Measurements from ENCODE around the gene SEC23A.
"Not testable (repeated sequence)": the region's sequence is repeated elsewhere in the genome, so short reads cannot be mapped to it uniquely, and the experiment has no call there.

SEC23A gene

DNA sequence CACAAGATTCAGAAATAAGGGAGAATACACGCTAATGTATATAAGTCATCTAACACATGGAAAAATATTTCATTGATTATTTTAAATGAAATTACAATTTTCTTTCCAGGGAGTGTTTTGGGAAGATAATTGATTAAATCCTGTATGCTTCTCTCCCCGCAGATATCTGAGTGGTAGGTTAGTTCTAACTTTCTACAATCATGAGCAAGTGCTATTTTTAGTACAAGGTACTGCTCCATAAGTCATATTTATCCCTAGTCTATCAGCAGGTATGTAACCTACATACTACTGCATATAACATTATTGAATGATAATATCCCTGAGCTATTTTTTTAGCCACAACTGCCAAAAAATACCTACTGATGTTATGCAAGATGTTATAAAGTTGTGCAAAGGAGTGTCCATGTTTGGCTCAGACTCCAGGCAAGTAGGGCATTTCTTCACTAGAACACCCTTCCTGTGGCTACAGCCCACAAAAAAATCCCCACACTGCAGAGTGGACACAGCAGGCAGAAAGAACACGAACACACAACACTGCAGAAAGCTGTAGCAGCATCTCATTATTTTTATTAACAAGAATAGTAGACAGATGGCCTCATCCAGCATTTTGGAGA is 87.0 kb downstream of the SEC23A start:
- Histone ChIP-seq H3K79me2 (ENCODE audit: control insufficient read depth, insufficient read depth, low read length, unreplicated experiment) (no peaks in the 10 kb centered on the region), H3K27me3 (ENCODE audit: insufficient read depth, low read length) (no peaks in the 10 kb centered on the region), H3K4me1 (ENCODE audit: control insufficient read depth, insufficient read depth, low read length, unreplicated experiment) (no peaks in the 10 kb centered on the region), H3K4me3 (ENCODE audit: low read depth, low read length) (no peak overlapping the region), H2AFZ (ENCODE audit: low read length, unreplicated experiment) (no peak overlapping the region), H3K36me3 (ENCODE audit: insufficient read depth, low read length) (no peaks in the 10 kb centered on the region), H3K27ac (ENCODE audit: low read depth, low read length) (no peak overlapping the region)

- no peaks in the 10 kb centered on the region for H3K4me1 ChIP-seq (ENCODE audit: control insufficient read depth, insufficient read depth, low read length, unreplicated experiment)
- no peaks in the 10 kb centered on the region for H3K36me3 ChIP-seq (ENCODE audit: insufficient read depth, low read length)
- H3K79me2 ChIP-seq (ENCODE audit: control insufficient read depth, insufficient read depth, low read length, unreplicated experiment) = no peaks in the 10 kb centered on the region
- no peak overlapping the region for H3K4me3 ChIP-seq (ENCODE audit: low read depth, low read length)
- no peak overlapping the region for H2AFZ ChIP-seq (ENCODE audit: low read length, unreplicated experiment)
- H3K27me3 ChIP-seq (ENCODE audit: insufficient read depth, low read length) = no peaks in the 10 kb centered on the region
- no peak overlapping the region for H3K27ac ChIP-seq (ENCODE audit: low read depth, low read length)
Measured at GRCh38 chr14:39015360-39015961, 87.6 kb downstream of the SEC23A start.

- H3K36me3 ChIP-seq (ENCODE audit: insufficient read depth, low read length) = no peaks in the 10 kb centered on the region
- no peaks in the 10 kb centered on the region for H3K4me1 ChIP-seq (ENCODE audit: control insufficient read depth, insufficient read depth, low read length, unreplicated experiment)
- no peaks in the 10 kb centered on the region for H3K27me3 ChIP-seq (ENCODE audit: insufficient read depth, low read length)
- H3K4me3 ChIP-seq (ENCODE audit: low read depth, low read length) = no peak overlapping the region
- no peaks in the 10 kb centered on the region for H3K79me2 ChIP-seq (ENCODE audit: control insufficient read depth, insufficient read depth, low read length, unreplicated experiment)
- no peak overlapping the region for H2AFZ ChIP-seq (ENCODE audit: low read length, unreplicated experiment)
- no peak overlapping the region for H3K27ac ChIP-seq (ENCODE audit: low read depth, low read length)
Measured at GRCh38 chr14:39014460-39014859, 88.6 kb downstream of the SEC23A start.

DNA sequence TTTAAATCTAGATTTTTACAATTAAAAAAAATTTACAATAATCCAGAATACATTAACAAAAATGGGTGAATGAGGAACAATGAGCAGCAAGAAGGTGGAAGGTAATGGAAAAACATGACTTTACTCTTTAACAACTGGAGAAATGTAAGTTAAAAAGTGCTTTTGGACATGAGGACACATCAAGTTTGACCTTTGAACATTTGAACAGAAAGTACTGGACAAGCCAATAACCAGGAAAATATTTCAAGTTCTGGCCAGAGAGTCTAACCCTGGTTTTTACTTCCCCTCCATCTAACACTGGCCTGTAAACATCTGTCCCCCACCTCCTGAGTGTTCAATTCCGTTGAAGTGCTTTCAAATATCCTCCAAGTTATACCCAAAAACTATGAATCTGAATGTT is 94.1 kb downstream of the SEC23A start:
- H3K4me1 ChIP-seq (ENCODE audit: control insufficient read depth, insufficient read depth, low read length, unreplicated experiment); H2AFZ ChIP-seq (ENCODE audit: low read length, unreplicated experiment); H3K36me3 ChIP-seq (ENCODE audit: insufficient read depth, low read length); H3K27ac ChIP-seq (ENCODE audit: low read depth, low read length); H3K4me3 ChIP-seq (ENCODE audit: low read depth, low read length); H3K27me3 ChIP-seq (ENCODE audit: insufficient read depth, low read length); H3K79me2 ChIP-seq (ENCODE audit: control insufficient read depth, insufficient read depth, low read length, unreplicated experiment): not testable (repeated sequence)

GRCh38 chr14:39006721-39007410 is 96.2 kb downstream of the SEC23A start:
- H2AFZ ChIP-seq (ENCODE audit: low read length, unreplicated experiment) = no peak overlapping the region
- H3K79me2 ChIP-seq (ENCODE audit: control insufficient read depth, insufficient read depth, low read length, unreplicated experiment) = no peaks in the 10 kb centered on the region
- H3K36me3 ChIP-seq (ENCODE audit: insufficient read depth, low read length) = peaks cover 3% of the 10 kb centered on the region; the same call in 1 of the 2 replicates
- H3K4me3 ChIP-seq (ENCODE audit: low read depth, low read length) = no peak overlapping the region
- no peaks in the 10 kb centered on the region for H3K27me3 ChIP-seq (ENCODE audit: insufficient read depth, low read length)
- H3K4me1 ChIP-seq (ENCODE audit: control insufficient read depth, insufficient read depth, low read length, unreplicated experiment) = peaks cover 3% of the 10 kb centered on the region
- no peak overlapping the region for H3K27ac ChIP-seq (ENCODE audit: low read depth, low read length)

DNA sequence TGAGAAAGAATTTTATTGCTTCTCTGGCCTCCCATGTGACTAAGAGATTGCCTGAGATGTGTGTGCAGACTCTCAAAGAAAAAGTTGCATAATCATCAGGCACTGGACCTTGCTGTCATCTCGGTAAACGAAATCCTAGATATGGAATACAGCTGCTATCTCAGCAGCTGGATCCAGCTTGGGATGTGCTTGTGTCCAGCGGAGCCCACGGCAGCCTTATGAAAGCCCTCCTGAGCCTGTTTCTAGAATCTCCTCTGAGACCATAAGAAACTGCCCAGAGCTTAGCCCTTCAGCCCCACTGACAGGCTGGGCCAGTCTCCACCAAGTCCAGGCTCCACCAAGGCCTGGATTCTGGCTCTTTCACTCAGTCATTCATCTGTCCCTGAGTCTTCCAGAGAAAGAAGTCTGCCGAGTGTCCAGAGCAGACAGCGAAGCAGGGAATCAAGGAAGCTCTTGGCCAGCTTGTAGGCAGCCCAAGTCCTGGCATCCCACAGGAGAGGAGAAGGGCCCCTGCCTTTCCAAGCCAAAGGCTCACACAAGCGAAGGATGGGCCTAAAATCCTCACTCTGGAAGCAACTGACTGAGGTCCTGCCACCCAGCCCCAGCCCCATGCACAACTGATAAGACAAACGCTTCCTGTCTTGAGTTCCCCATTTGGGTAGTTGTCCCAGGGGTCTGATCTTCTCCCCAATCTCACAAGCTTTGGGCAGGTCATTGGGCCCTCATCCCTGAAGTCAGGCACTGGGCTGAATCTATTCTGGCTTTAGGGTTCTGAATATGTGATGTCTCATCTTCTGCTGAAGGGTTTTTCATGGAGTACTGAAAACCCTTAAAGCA is 97.8 kb downstream of the SEC23A start:
- Histone ChIP-seq H3K27ac (ENCODE audit: low read depth, low read length) (no peak overlapping the region), H2AFZ (ENCODE audit: low read length, unreplicated experiment) (no peak overlapping the region)

GRCh38 chr14:38999949-39000348 is 103.1 kb downstream of the SEC23A start:
- Histone ChIP-seq H3K27me3 (ENCODE audit: insufficient read depth, low read length) (no peaks in the 10 kb centered on the region), H3K4me1 (ENCODE audit: control insufficient read depth, insufficient read depth, low read length, unreplicated experiment) (no peaks in the 10 kb centered on the region), H3K79me2 (ENCODE audit: control insufficient read depth, insufficient read depth, low read length, unreplicated experiment) (no peaks in the 10 kb centered on the region), H3K27ac (ENCODE audit: low read depth, low read length) (no peak overlapping the region), H3K4me3 (ENCODE audit: low read depth, low read length) (no peak overlapping the region), H3K36me3 (ENCODE audit: insufficient read depth, low read length) (no peaks in the 10 kb centered on the region), H2AFZ (ENCODE audit: low read length, unreplicated experiment) (no peak overlapping the region)

More for the DNA sequence above, 97.8 kb downstream of the SEC23A start:
- Histone ChIP-seq H3K4me1 (ENCODE audit: control insufficient read depth, insufficient read depth, low read length, unreplicated experiment) (peaks cover 3% of the 10 kb centered on the region), H3K79me2 (ENCODE audit: control insufficient read depth, insufficient read depth, low read length, unreplicated experiment) (no peaks in the 10 kb centered on the region), H3K36me3 (ENCODE audit: insufficient read depth, low read length) (peaks cover 3% of the 10 kb centered on the region; the same call in 1 of the 2 replicates), H3K4me3 (ENCODE audit: low read depth, low read length) (no peak overlapping the region), H3K27me3 (ENCODE audit: insufficient read depth, low read length) (no peaks in the 10 kb centered on the region)

GRCh38 chr14:38994731-38995130 is 108.3 kb downstream of the SEC23A start:
- Histone ChIP-seq H3K4me3 (ENCODE audit: low read depth, low read length) (no peak overlapping the region), H2AFZ (ENCODE audit: low read length, unreplicated experiment) (no peak overlapping the region), H3K27ac (ENCODE audit: low read depth, low read length) (no peak overlapping the region), H3K36me3 (ENCODE audit: insufficient read depth, low read length) (no peaks in the 10 kb centered on the region), H3K79me2 (ENCODE audit: control insufficient read depth, insufficient read depth, low read length, unreplicated experiment) (no peaks in the 10 kb centered on the region), H3K27me3 (ENCODE audit: insufficient read depth, low read length) (no peaks in the 10 kb centered on the region), H3K4me1 (ENCODE audit: control insufficient read depth, insufficient read depth, low read length, unreplicated experiment) (no peaks in the 10 kb centered on the region)

DNA sequence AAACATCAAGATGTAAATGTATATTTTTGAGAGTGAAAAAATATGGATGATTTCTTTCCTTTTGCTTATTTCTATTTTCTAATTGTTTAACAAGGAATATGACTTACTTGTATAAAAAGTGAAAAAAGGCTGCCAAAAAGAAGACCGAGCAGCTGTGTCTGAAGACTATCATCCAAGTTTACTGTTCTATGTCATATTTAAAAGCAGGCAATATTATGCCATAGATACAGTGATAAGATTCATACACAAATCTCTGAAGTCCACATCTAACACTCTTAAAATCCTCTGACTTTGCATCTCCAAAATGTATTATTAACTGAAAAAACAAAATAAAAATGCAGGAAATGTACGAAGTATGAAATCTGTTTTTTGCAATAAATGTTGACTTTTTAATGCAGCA is 109.1 kb downstream of the SEC23A start:
- Histone ChIP-seq H2AFZ (ENCODE audit: low read length, unreplicated experiment) (no peak overlapping the region), H3K36me3 (ENCODE audit: insufficient read depth, low read length) (no peaks in the 10 kb centered on the region), H3K4me3 (ENCODE audit: low read depth, low read length) (no peak overlapping the region), H3K4me1 (ENCODE audit: control insufficient read depth, insufficient read depth, low read length, unreplicated experiment) (no peaks in the 10 kb centered on the region), H3K27me3 (ENCODE audit: insufficient read depth, low read length) (no peaks in the 10 kb centered on the region), H3K27ac (ENCODE audit: low read depth, low read length) (no peak overlapping the region), H3K79me2 (ENCODE audit: control insufficient read depth, insufficient read depth, low read length, unreplicated experiment) (no peaks in the 10 kb centered on the region)

DNA sequence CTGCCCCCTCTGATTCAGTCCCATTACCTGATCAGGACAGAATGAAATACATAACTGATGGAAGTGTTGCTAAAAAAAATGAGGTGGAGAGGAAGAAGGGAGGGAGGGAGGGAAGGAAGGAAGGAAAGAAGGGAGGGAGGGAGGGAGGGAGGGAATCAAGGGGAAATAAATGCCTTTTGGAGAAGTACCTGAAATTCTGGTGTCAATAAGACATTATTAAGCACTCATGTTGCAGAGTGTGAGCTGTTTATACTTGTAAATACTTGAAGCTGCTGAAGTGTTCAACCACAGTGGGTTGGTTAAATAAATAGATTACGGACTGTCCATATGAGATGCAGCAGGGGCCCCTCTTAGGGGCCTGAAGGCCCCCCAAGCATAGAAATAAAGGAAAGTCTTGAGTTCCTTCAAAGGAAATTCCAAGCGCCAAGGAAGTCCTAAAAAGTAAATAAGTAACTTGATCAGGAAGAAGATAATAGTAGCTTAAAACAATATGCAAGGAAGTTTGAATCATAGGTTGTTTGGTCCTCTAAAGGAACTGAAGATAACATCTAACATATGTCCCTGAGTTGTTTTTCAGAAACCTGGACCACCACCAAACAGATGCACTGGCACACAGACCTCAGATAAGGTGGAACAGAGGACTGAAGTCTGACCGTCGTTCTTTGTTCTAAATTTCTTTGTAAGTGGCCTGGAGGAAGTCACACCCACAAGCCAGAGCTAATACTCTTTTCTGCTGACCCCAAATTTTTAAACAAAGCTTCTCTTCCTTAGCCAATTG is 110.8 kb downstream of the SEC23A start:
- no peaks in the 10 kb centered on the region for H3K36me3 ChIP-seq (ENCODE audit: insufficient read depth, low read length)
- H3K4me3 ChIP-seq (ENCODE audit: low read depth, low read length) = no peak overlapping the region
- H3K27ac ChIP-seq (ENCODE audit: low read depth, low read length) = no peak overlapping the region
- H3K79me2 ChIP-seq (ENCODE audit: control insufficient read depth, insufficient read depth, low read length, unreplicated experiment) = no peaks in the 10 kb centered on the region
- H3K4me1 ChIP-seq (ENCODE audit: control insufficient read depth, insufficient read depth, low read length, unreplicated experiment) = no peaks in the 10 kb centered on the region
- no peaks in the 10 kb centered on the region for H3K27me3 ChIP-seq (ENCODE audit: insufficient read depth, low read length)
- no peak overlapping the region for H2AFZ ChIP-seq (ENCODE audit: low read length, unreplicated experiment)
